HepG2 (cell line): Measurements from ENCODE around the gene SAPCD1. TPM values are rescaled to one million over a fixed set of nuclear protein-coding genes. Genes with fewer than 3 reads are reported as not detected.
A peak's percentile ranks its signal among the peaks of the same experiment; 100 is the strongest.

Experiments used
- ATAC-seq: fragments of 200-7000 bp; cut with Tn5 transposase; 3 replicates; pipeline ENCODE4 v1.9.1; 2020; ENCODE audit warnings: mild to moderate bottlenecking, moderate library complexity
- BruUV-seq: library from RNA; stranded (reverse); fragments of 400-500 nt; replicated peaks from 2 replicates; lab custom pipeline; 2021; lab: Mats Ljungman, UMichigan
- CTCF ChIA-PET: fragments of 300-600 bp; formaldehyde crosslinking; extraction: SDS; loops from one replicate; lab custom pipeline; 2021; ENCODE audit warnings: low total read pairs, inconsistent platforms, low intra/inter-chr PET ratio; lab: Yijun Ruan, JAX
- POLR2A ChIA-PET: fragments of 350-600 bp; sonication (Branson Sonifier 250); formaldehyde crosslinking; loops from one replicate; lab custom pipeline; 2020; ENCODE audit warnings: antibody characterized with exemption, inconsistent platforms; lab: Yijun Ruan, JAX
- DNase-seq: peaks from one replicate; pipeline ENCODE4 v3.0.0-alpha.2; 2015; ENCODE audit warnings: low spot score
- FAIRE-seq: peaks from 3 replicates; lab custom pipeline; 2011; peaks lifted over from hg19 to GRCh38; lab: Jason Lieb, UNC
- H2AFZ ChIP-seq: one replicate; pipeline ENCODE4 v1.6.1; 2011; ENCODE audit warnings: low read length, inconsistent platforms
- H3K27ac ChIP-seq: fragments of 300-600 bp; 3 replicates; pipeline ENCODE4 v1.8.0; 2011; ENCODE audit warnings: mixed run types, mild to moderate bottlenecking, mixed read lengths, low read length, inconsistent platforms; ENCODE audit not compliant: insufficient read depth; ENCODE audit errors: extremely low read length
- H3K27me3 ChIP-seq, 2 experiments: fragments of 200-600 bp in 1 of 2; 2 replicates in 1 of 2; 3 replicates in 1 of 2; pipeline versions ENCODE4 v1.6.0 to v1.8.0; 2011; ENCODE audit warnings: low read length in 2 of 2, mild to moderate bottlenecking in 2 of 2, moderate library complexity in 2 of 2, inconsistent platforms in 1 of 2; ENCODE audit not compliant: insufficient read depth in 2 of 2, control insufficient read depth in 1 of 2
- H3K36me3 ChIP-seq, 2 experiments: fragments of 200-600 bp in 1 of 2; replicated peaks in 1 of 2; 2 replicates in 1 of 2; 3 replicates in 1 of 2; pipeline versions ENCODE4 v1.5.1 to v1.8.0; 2011; ENCODE audit warnings: low read length in 2 of 2, inconsistent platforms in 1 of 2; ENCODE audit not compliant: insufficient read depth in 2 of 2, control insufficient read depth in 1 of 2
- H3K4me1 ChIP-seq: 2 replicates; pipeline ENCODE4 v1.5.1; 2012; ENCODE audit warnings: low read length, inconsistent platforms; ENCODE audit not compliant: insufficient read depth
- H3K4me2 ChIP-seq: 2 replicates; pipeline ENCODE4 v1.6.0; 2011; ENCODE audit warnings: low read depth, low read length, inconsistent platforms
- H3K4me3 ChIP-seq, 3 experiments: fragments of 200-600 bp in 1 of 3; sonication (generic), shearing (Covaris generic) in 1 of 3; replicated peaks in 1 of 3; 2 replicates each; pipeline ENCODE4 v1.5.1; 2011 to 2016; ENCODE audit warnings: low read length in 3 of 3, inconsistent platforms in 2 of 3, low read depth in 2 of 3, mild to moderate bottlenecking in 2 of 3, control low read depth in 1 of 3, mixed read lengths in 1 of 3; ENCODE audit not compliant: insufficient read depth in 1 of 3
- H3K79me2 ChIP-seq: one replicate; pipeline ENCODE4 v1.6.1; 2011; ENCODE audit warnings: low read length, inconsistent platforms; ENCODE audit not compliant: insufficient read depth
- H3K9ac ChIP-seq: 2 replicates; pipeline ENCODE4 v1.6.0; 2011; ENCODE audit warnings: mild to moderate bottlenecking, low read depth, low read length, inconsistent platforms; ENCODE audit not compliant: insufficient read depth
- H3K9me3 ChIP-seq: 2 replicates; pipeline ENCODE4 v1.5.1; 2012; ENCODE audit warnings: mild to moderate bottlenecking, low read length
- H4K20me1 ChIP-seq: 2 replicates; pipeline ENCODE4 v1.6.0; 2011; ENCODE audit warnings: inconsistent platforms, mild to moderate bottlenecking, low read length, moderate library complexity; ENCODE audit not compliant: insufficient read depth
- GATAD1 ChIP-seq: IDR thresholded peaks from 2 replicates; pipeline ENCODE4 v1.6.1; 2016; ENCODE audit warnings: missing genetic modification reagents, missing compliant biosample characterization
- IRF9 ChIP-seq: sonication (generic); formaldehyde crosslinking; IDR thresholded peaks from 2 replicates; pipeline ENCODE4 v1.8.0; 2022; ENCODE audit warnings: missing genetic modification reagents, mild to moderate bottlenecking, borderline replicate concordance
- KIAA2018 ChIP-seq: sonication (generic); formaldehyde crosslinking; IDR thresholded peaks from 2 replicates; pipeline ENCODE4 v1.5.0; 2020; ENCODE audit warnings: mild to moderate bottlenecking, missing genetic modification reagents, borderline replicate concordance
- KLF12 ChIP-seq: sonication (generic); formaldehyde crosslinking; IDR thresholded peaks from 2 replicates; pipeline ENCODE4 v1.4.0; 2020; ENCODE audit warnings: missing genetic modification reagents, borderline replicate concordance
- ZNF280B ChIP-seq: sonication (generic); formaldehyde crosslinking; IDR thresholded peaks from 2 replicates; pipeline ENCODE4 v1.5.0; 2020; ENCODE audit warnings: missing genetic modification reagents, mild to moderate bottlenecking, borderline replicate concordance
- ZNF441 ChIP-seq: sonication (generic); formaldehyde crosslinking; IDR thresholded peaks from 2 replicates; pipeline ENCODE4 v1.7.0; 2021; ENCODE audit warnings: missing genetic modification reagents, borderline replicate concordance
- ZNF775 ChIP-seq: sonication (generic); formaldehyde crosslinking; IDR thresholded peaks from 2 replicates; pipeline ENCODE4 v1.4.0; 2020; ENCODE audit warnings: missing genetic modification reagents, mild to moderate bottlenecking, moderate library complexity, borderline replicate concordance
- ZNF784 ChIP-seq: sonication (generic); formaldehyde crosslinking; IDR thresholded peaks from 2 replicates; pipeline ENCODE4 v1.5.1; 2020; ENCODE audit warnings: missing genetic modification reagents, mild to moderate bottlenecking, borderline replicate concordance
- WGBS: methylation state at CpG from one replicate; pipeline ENCODE4 v1.1.6; 2017; ENCODE audit warnings: low lambda C conversion rate; 5-methylcytosine and 5-hydroxymethylcytosine counted together
- in situ Hi-C: cut with HindIII; loops from 2 replicates; pipeline ENCODE4 v1.10.0; 2017; ENCODE audit warnings: low pct_unique_long_range_greater_than_20kb; ENCODE audit not compliant: extremely low pct_ligation_motif_present
- intact Hi-C: fragments of 100-400 bp; cut with micrococcal nuclease; formaldehyde crosslinking; loops from one replicate; pipeline ENCODE4 v1.10.0; 2022; ENCODE audit not compliant: unreplicated experiment
- polyA plus RNA-seq, 8 experiments: library from polyadenylated mRNA; depleted of rRNA in 3 of 8; stranded (reverse) in 7 of 8; unstranded in 1 of 8; fragments of >200 nt; fragmentation: Illumina TruSeq in 4 of 8; extraction: Trizol in 4 of 8; gene quantifications; 2 replicates each; pipeline versions ENCODE4 v1.2.1 to v1.2.3, GENCODE V29; 2011 to 2016; ENCODE audit warnings: low read depth in 4 of 8, missing spikeins in 1 of 8, mixed read lengths in 1 of 8; ENCODE audit not compliant: insufficient read depth in 1 of 8
- total RNA-seq, 5 experiments: library from RNA; depleted of rRNA; stranded (reverse); fragments of >200 nt; fragmentation: Illumina TruSeq; extraction: Trizol; gene quantifications; 2 replicates each; pipeline ENCODE4 v1.2.3, GENCODE V29; 2016; ENCODE audit warnings: low read depth in 1 of 5

Gene SAPCD1
- total and polyA plus RNA-seq, 2 of the 13 experiments (the other 11 are each of a cell fraction or from before 2014, with no cell fraction given): 2.5 to 3.9 TPM

GRCh38 chr6:31737991-31738979, 24.2 kb upstream of the SAPCD1 start:
- peak overlapping the region; percentile 98 for H3K4me2 ChIP-seq
- TSS peak; percentile 60 for BruUV-seq
- H3K27ac ChIP-seq: peak overlapping the region; percentile 99
- peak; percentile 25 for ATAC-seq
- no peak overlapping the region for H2AFZ ChIP-seq
- CTCF ChIA-PET: interaction anchor here (1.7 kb wide), 1 partner anchor 9 kb away, joined by 4 read pairs; the partner anchor contains the start of gene DDAH2
- H4K20me1 ChIP-seq: peaks cover 16% of the 10 kb centered on the region; the same call in 1 of the 2 replicates
- peaks cover 58% of the 10 kb centered on the region for H3K4me1 ChIP-seq
- peaks cover 38% of the 10 kb centered on the region for H3K79me2 ChIP-seq
- POLR2A ChIA-PET: interaction anchor here (0.8 to 11.3 kb wide), 60 partner anchors 9 to 1233 kb away, joined by 3 to 279 read pairs (median 8); partner anchors contain the start of genes ABHD16A, APOM, ATF6B and BAG6
- no peaks in the 10 kb centered on the region; a peak in 1 of 5 replicates for H3K27me3 ChIP-seq
- no peaks in the 10 kb centered on the region for H3K9me3 ChIP-seq
- H3K9ac ChIP-seq: peak overlapping the region; percentile 98
- intact Hi-C loops: loop anchor here (1.0 to 5.0 kb wide), 4 partner anchors 9 to 97 kb away; partner anchors contain the start of genes ABHD16A, DDAH2 and LSM2
- 1% methylated on average over 6 of the region's 6 CpGs for WGBS
- DNase-seq: peak; percentile 97
- H3K4me3 ChIP-seq: peak overlapping the region; percentile 48 to 92 (median 92)
- in situ Hi-C loops: no loop called here
- peaks cover 7 to 22% of the 10 kb centered on the region in 2 experiments for H3K36me3 ChIP-seq
- FAIRE-seq: peak; percentile 98
- TF ChIP-seq KLF12 (CRISPR knock-in tag) (peak; percentile 86), GATAD1 (CRISPR knock-in tag) (peak; percentile 45), ZNF784 (no peak), ZNF441 (CRISPR knock-in tag) (0 out of 2 replicates have a peak, but pooled peaks have one; percentile 57), IRF9 (no peak), KIAA2018 (CRISPR knock-in tag) (no peak), ZNF280B (CRISPR knock-in tag) (no peak), ZNF775 (CRISPR knock-in tag) (no peak)
